GM10248 (cell line): ENCODE measurements around the gene ARHGAP21.
"Not testable (repeated sequence)": the region's sequence is repeated elsewhere in the genome, so short reads cannot be mapped to it uniquely, and the experiment has no call there.

ENCODE experiments used
- CTCF ChIA-PET: fragments of 300-600 bp; sonication (Branson Sonifier 250); formaldehyde crosslinking; extraction: SDS; loops from one replicate; lab custom pipeline; 2021; ENCODE audit warnings: antibody characterized with exemption; lab: Yijun Ruan, JAX
- POLR2A ChIA-PET: fragments of 350-650 bp; sonication (Branson Sonifier 250); formaldehyde crosslinking; extraction: SDS; loops from one replicate; lab custom pipeline; 2020; ENCODE audit warnings: antibody characterized with exemption; lab: Yijun Ruan, JAX
- DNase-seq: peaks from one replicate; pipeline ENCODE4 v3.0.0; 2012; ENCODE audit errors: extremely low spot score
- TF ChIP-seq, protein P1 (sequence below): IDR thresholded peaks from 2 replicates; pipeline ENCODE4 v1.5.1; 2012; ENCODE audit warnings: mild to moderate bottlenecking, low read depth; ENCODE audit errors: extremely low read depth, missing control alignments, control extremely low read depth

The ARHGAP21 gene

DNA sequence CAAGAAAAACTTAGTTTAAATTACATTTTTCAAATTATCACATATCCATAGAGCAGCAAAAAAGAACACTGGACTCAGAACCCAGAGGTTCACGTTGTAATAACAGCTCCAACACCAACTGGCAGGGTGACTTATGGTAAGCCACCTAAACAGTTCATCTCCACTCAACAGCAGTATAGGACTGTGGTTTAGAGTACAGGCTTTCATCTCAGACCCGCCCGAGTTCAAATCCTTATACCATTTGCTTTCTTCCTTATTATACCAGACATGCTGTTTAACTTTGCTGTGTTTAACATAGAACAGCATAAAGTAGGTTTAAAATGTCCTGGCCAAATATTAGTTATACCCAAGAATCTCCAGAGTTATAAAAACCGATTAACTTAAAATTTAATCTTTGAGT is 97.9 kb downstream of the ARHGAP21 start:
- TF ChIP-seq, protein P1, sequence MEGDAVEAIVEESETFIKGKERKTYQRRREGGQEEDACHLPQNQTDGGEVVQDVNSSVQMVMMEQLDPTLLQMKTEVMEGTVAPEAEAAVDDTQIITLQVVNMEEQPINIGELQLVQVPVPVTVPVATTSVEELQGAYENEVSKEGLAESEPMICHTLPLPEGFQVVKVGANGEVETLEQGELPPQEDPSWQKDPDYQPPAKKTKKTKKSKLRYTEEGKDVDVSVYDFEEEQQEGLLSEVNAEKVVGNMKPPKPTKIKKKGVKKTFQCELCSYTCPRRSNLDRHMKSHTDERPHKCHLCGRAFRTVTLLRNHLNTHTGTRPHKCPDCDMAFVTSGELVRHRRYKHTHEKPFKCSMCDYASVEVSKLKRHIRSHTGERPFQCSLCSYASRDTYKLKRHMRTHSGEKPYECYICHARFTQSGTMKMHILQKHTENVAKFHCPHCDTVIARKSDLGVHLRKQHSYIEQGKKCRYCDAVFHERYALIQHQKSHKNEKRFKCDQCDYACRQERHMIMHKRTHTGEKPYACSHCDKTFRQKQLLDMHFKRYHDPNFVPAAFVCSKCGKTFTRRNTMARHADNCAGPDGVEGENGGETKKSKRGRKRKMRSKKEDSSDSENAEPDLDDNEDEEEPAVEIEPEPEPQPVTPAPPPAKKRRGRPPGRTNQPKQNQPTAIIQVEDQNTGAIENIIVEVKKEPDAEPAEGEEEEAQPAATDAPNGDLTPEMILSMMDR, result no peak
- DNase-seq, result no peak
- ChIA-PET CTCF (no interaction called here), POLR2A (no interaction called here)

DNA sequence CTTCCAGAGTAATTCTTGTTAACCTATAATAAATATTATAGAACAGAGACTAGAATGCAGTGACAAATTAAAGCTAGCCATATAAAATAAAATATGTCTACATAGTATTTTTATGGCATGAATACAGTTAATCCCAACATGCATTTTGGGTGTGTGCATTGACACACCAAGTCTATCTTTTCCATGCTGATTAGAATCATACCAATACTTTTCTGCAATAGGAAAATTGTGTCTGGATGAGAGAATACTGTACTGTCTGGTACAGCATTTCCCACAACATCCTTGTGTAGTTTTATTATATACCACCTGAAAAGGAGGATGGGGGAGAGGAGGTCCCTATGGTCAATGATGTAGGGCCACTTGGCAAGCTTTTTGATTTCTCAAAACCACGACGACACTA is 100.3 kb downstream of the ARHGAP21 start:
- TF ChIP-seq, protein P1, result no peak
- no peak for DNase-seq
- POLR2A ChIA-PET, result no interaction called here
- CTCF ChIA-PET, result interaction anchor here (1.6 to 2.5 kb wide), 4 partner anchors 10 to 457 kb away, joined by 4 to 13 read pairs (median 8); no protein-coding TSS in a partner anchor

DNA sequence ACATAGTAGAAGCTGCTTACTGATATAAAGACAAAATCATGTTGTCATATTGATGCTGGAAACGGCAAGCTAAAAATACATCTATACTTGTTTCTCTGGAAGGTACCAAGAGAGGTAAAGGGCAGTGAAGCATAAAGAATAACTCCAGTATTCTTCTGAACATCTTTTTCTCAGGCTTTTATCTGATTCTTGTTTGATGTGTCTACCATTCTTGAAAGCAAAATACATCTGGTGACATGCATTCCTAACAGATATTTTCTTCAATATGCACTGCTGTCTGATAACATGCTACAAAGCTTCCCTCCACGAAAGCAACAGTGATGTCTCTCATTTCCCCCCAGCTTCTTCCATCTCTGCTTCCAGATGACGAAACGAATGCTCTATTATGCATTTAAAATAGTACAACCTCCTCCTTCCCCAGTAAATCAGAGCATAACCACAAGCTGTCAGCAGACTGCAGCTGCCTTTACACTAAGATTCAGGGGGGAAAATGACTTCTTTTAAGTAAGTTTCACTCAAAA is 100.8 kb downstream of the ARHGAP21 start:
- CTCF ChIA-PET, result interaction anchor here (0.7 to 2.5 kb wide), 6 partner anchors 8 to 458 kb away, joined by 3 to 13 read pairs (median 4); no protein-coding TSS in a partner anchor
- POLR2A ChIA-PET, result no interaction called here
- TF ChIP-seq, protein P1, result no peak
- DNase-seq, result no peak

DNA sequence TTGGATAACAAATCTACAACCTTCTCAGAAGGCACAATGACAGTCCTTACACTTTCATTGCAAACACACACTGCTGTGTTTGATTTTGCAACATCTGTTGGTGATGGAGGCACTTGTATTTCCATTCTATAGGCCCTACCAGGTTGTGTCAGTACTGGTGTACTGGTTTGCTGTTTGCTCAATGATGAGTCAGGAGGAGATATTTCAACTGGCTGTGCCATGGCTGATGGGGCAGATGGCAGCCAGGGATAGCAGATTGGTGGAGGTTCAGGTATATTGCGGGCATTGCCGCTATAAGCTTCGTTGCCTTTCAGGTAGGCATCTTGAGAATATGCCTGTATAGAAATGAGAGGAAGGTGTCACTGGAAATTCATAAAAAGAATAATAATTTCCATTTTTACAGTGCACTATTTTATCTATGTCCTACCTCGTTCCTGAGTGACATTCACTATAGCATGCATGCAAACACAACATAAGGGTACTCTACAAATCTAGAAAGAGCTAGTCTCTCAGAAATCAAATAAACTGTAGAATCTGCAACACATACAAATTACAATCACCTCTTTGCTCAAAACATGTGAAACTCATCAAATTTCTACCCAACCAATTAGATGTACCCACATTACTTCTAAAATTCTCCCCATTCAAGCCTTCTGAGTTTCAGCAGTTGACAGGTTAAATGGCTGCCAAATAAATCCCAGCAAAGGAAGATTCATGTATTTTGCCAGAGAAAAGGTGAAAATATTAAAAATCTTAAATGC is 102.5 kb downstream of the ARHGAP21 start:
- CTCF ChIA-PET, result interaction anchor here (1.0 to 2.5 kb wide), 3 partner anchors 8 to 460 kb away, joined by 4 to 13 read pairs (median 12); no protein-coding TSS in a partner anchor
- POLR2A ChIA-PET, DNase-seq: not testable (repeated sequence)

DNA sequence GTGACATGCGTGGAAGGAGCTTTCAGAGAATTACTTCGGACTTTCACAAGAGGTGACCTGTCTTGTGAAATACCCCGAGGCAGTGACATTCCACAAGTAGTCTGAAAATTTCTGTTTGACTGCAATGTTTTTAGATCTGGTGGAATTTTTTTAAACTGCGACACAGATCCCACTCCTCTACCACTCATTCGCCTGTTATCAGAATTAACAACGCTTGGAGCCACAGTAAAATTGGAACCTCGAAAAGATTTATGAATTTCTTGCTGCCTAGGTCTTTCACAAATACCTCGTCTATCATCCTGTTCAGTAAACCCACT is 103.7 kb downstream of the ARHGAP21 start:
- DNase-seq, POLR2A ChIA-PET, CTCF ChIA-PET: not testable (repeated sequence)

DNA sequence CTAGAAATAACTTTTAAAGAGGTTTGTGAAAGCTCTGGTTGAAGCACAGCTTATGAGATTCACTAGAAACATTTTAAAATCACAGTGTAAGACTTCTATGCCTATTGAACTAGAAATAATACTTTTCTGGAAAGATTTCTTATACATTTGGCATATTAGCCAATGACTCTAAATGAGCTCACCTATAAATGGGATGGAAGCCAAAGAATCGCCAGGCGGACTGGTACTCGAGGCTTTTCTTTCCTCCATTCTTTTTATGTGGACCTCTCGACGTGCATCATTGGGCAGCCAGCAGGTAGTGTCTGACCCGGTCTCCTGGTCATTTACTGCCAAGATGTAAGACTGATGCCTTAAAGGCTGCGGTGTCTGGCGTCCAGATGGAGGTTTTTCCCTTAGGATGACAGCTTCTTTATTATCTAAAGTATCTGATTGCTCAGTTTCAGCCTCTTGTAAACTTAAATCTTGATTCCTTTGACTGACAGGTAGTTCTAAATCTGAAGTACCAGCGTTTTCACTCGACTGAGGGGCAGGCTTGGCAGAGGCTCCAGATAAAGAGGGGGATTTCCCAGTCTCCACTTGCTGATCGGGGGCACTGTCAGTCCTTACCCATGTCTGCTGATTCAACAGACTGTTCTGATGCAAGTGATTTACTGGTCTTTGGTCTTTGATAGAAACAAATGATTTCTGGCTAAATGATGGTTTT is 104.2 kb downstream of the ARHGAP21 start:
- CTCF ChIA-PET, result interaction anchor here (2.9 to 5.1 kb wide), 3 partner anchors 11 to 461 kb away, joined by 16 to 95 read pairs (median 17); no protein-coding TSS in a partner anchor
- POLR2A ChIA-PET, DNase-seq: not testable (repeated sequence)

DNA sequence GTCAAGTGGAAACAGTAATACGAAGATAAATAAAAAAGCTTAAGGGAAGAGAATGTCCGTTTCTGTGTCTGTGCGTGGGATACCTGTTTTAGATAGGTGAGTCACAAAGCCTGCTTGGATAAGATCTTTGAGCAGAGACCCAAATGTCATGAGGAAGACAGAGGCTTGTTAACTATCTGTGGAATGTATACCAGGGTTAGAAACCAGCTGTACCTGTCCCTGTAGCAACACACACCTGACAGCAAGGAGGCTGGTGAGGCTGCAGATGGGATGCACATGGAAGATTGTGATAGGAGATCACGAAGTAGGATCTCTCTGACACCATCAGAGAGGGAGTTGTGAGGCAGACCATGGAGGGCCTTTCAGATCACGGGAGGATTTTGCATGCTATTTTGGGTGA is 105.3 kb downstream of the ARHGAP21 start:
- ChIA-PET CTCF (interaction anchor here (0.8 to 5.1 kb wide), 34 partner anchors 10 to 608 kb away, joined by 3 to 95 read pairs (median 5); partner anchors contain the start of genes ENKUR and THNSL1), POLR2A (no interaction called here)
- TF ChIP-seq, protein P1, result no peak
- no peak for DNase-seq
